ENCODE results near the gene ZNF593OS. TPM values are rescaled to one million over a fixed set of nuclear protein-coding genes. Genes with fewer than 3 reads are reported as not detected.

Gene ZNF593OS
- total and polyA plus RNA-seq, 2 of the 8 experiments (the other 6 are each of a cell fraction or from before 2014, with no cell fraction given), result not detected

DNA sequence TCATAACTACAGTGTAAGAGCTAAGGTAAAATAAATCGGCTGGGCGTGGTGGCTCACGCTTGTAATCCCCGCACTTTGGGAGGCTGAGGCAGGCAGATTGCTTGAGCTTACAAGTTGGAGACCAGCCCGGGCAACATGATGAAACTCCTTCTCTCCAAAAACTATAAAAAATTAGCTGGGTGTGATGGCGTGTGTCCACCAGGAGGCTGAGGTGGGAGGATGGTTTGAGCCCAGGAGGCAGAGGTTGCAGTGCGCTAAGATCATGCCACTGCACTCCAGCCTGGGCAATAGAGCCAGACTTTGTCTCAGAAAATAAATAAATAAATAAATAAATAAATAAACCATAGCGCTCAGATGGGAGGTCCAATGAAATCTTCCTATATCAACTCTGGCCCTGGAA, 29.5 kb downstream of the ZNF593OS start:
- FAIRE-seq, result no peak
- CTCF ChIA-PET (ENCODE audit: partially characterized antibody), result interaction anchor here (0.6 to 11.2 kb wide), 15 partner anchors 10 to 1187 kb away, joined by 3 to 154 read pairs (median 5); partner anchors contain the start of gene SLC30A2
- TF ChIP-seq GTF2F1 (IDR thresholded peaks at IDR 0.05; ENCODE audit: borderline replicate concordance, low read depth, low read length), result no peak
- no peak for TF ChIP-seq ASH2L (IDR thresholded peaks at IDR 0.05; ENCODE audit: low read length)
- TF ChIP-seq HDAC6 (IDR thresholded peaks at IDR 0.05; ENCODE audit: low read depth, low read length), result no peak
- TF ChIP-seq BRCA1 (IDR thresholded peaks at IDR 0.05; ENCODE audit: low read depth, low read length), result no peak
- TF ChIP-seq TBP (IDR thresholded peaks at IDR 0.05; ENCODE audit: low read depth, low read length), result no peak
- TF ChIP-seq CBX8 (IDR thresholded peaks at IDR 0.05; ENCODE audit: borderline replicate concordance, low read depth, low read length), result no peak
- TF ChIP-seq, protein P1, sequence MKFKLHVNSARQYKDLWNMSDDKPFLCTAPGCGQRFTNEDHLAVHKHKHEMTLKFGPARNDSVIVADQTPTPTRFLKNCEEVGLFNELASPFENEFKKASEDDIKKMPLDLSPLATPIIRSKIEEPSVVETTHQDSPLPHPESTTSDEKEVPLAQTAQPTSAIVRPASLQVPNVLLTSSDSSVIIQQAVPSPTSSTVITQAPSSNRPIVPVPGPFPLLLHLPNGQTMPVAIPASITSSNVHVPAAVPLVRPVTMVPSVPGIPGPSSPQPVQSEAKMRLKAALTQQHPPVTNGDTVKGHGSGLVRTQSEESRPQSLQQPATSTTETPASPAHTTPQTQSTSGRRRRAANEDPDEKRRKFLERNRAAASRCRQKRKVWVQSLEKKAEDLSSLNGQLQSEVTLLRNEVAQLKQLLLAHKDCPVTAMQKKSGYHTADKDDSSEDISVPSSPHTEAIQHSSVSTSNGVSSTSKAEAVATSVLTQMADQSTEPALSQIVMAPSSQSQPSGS (IDR thresholded peaks at IDR 0.05; ENCODE audit: low read length), result no peak
- TF ChIP-seq TEAD4 (IDR thresholded peaks at IDR 0.05; ENCODE audit: low read depth, low read length), result no peak
- no peak for TF ChIP-seq POLR2A (IDR thresholded peaks at IDR 0.05; ENCODE audit: control extremely low read depth in 1 of 2, low read depth in 2 of 2, low read length in 2 of 2)
- TF ChIP-seq CHD1 (IDR thresholded peaks at IDR 0.05; ENCODE audit: low read depth, low read length), result no peak
- no peak for TF ChIP-seq BACH1 (IDR thresholded peaks at IDR 0.05; ENCODE audit: low read length)
- TF ChIP-seq, protein P2, sequence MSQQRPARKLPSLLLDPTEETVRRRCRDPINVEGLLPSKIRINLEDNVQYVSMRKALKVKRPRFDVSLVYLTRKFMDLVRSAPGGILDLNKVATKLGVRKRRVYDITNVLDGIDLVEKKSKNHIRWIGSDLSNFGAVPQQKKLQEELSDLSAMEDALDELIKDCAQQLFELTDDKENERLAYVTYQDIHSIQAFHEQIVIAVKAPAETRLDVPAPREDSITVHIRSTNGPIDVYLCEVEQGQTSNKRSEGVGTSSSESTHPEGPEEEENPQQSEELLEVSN (IDR thresholded peaks at IDR 0.05), result no peak
- TF ChIP-seq JUND (IDR thresholded peaks at IDR 0.05; ENCODE audit: low read length), result no peak
- TF ChIP-seq PHF8 (conservative IDR thresholded peaks at IDR 0.05; ENCODE audit: low read depth, low read length), result no peak

More for the DNA sequence above, 29.5 kb downstream of the ZNF593OS start:
- Histone ChIP-seq H2AK5ac (ENCODE audit: low read depth, low read length) (no peak overlapping the region), H3K79me1 (ENCODE audit: low read depth, low read length) (no peaks in the 10 kb centered on the region), H3K18ac (ENCODE audit: extremely low read depth, low read length) (no peak overlapping the region), H3K23ac (ENCODE audit: insufficient read length) (no peak overlapping the region), H2AFZ (ENCODE audit: low read length) (no peak overlapping the region), H3K4me1 (replicated peaks in 1 of 4; ENCODE audit: control insufficient read depth in 3 of 4, insufficient read depth in 4 of 4, low read length in 3 of 4) (no peaks in the 10 kb centered on the region), H2BK12ac (ENCODE audit: low read depth, low read length) (no peak overlapping the region), H3K79me2 (ENCODE audit: control insufficient read depth in 1 of 2, insufficient read depth in 2 of 2, low read length in 2 of 2) (no peaks in the 10 kb centered on the region), H3K4me3 (ENCODE audit: extremely low read depth in 1 of 4, insufficient read depth in 2 of 4, low read depth in 3 of 4, low read length in 4 of 4) (no peak overlapping the region), H3K9ac (replicated peaks in 1 of 4; ENCODE audit: extremely low read depth in 1 of 4, low read depth in 3 of 4, low read length in 3 of 4) (no peak overlapping the region), H2BK120ac (replicated peaks; ENCODE audit: low read depth, low read length) (no peak overlapping the region), H3K14ac (ENCODE audit: insufficient read length) (no peak overlapping the region), H4K91ac (replicated peaks; ENCODE audit: insufficient read length, low read length) (no peak overlapping the region), H4K5ac (ENCODE audit: insufficient read length, low read depth, low read length) (no peak overlapping the region), H3K4ac (replicated peaks; ENCODE audit: insufficient read length, low read depth, low read length) (no peak overlapping the region), H4K8ac (ENCODE audit: extremely low read depth, insufficient read depth, low read length) (no peak overlapping the region), H3K36me3 (ENCODE audit: control insufficient read depth in 2 of 4, insufficient read depth in 4 of 4, low read length in 3 of 4) (no peaks in the 10 kb centered on the region), H3K9me3 (ENCODE audit: insufficient read depth in 2 of 2, low read depth in 1 of 2, low read length in 1 of 2) (no peaks in the 10 kb centered on the region), H3K27ac (ENCODE audit: low read depth, low read length) (no peak overlapping the region), H2BK20ac (ENCODE audit: low read length) (no peak overlapping the region), H3K27me3 (replicated peaks in 1 of 4; ENCODE audit: control insufficient read depth in 3 of 4, extremely low read depth in 1 of 4, insufficient read depth in 3 of 4, low read length in 3 of 4) (peaks cover 0 to 7% (median 3%) of the 10 kb centered on the region in 4 experiments; a peak in 3 of 7 replicates), H2BK5ac (ENCODE audit: low read depth, low read length) (no peak overlapping the region), H4K20me1 (replicated peaks in 1 of 2; ENCODE audit: control insufficient read depth in 1 of 2, insufficient read depth in 2 of 2, low read length in 2 of 2) (no peaks in the 10 kb centered on the region), H2BK15ac (ENCODE audit: low read length) (no peak overlapping the region), H3K23me2 (ENCODE audit: low read depth, low read length) (no peaks in the 10 kb centered on the region), H3K56ac (replicated peaks; ENCODE audit: insufficient read length, low read depth, low read length) (no peak overlapping the region), H3K4me2 (ENCODE audit: insufficient read depth in 1 of 2, low read depth in 2 of 2, low read length in 2 of 2) (no peak overlapping the region)
- POLR2A ChIA-PET (ENCODE audit: partially characterized antibody), result no interaction called here
- WGBS, 2 experiments (ENCODE audit: extremely low coverage in 1 of 2, insufficient coverage in 1 of 2, insufficient read length in 1 of 2, insufficient replicate concordance in 2 of 2, low coverage in 1 of 2, low lambda C conversion rate in 2 of 2, missing lambda C conversion rate in 1 of 2), result 94% methylated on average over 8 of the region's 8 CpGs; no CpG with 5 or more reads in 1 of the 2 experiments
- peak in 1 of 2 experiments; percentile 35 for DNase-seq (ENCODE audit: low read depth in 1 of 2, low spot score in 2 of 2)

Data from H1 (cell line).